SU-DHL-6 (cell line): ENCODE results near the gene DNAH17.

ENCODE experiments used
- H2AFZ ChIP-seq: fragments of 200-600 bp; sonication (generic); 2 replicates; pipeline ENCODE4 v1.6.1; 2014; ENCODE audit warnings: low read depth, mild to moderate bottlenecking, moderate library complexity, mixed read lengths, antibody characterized with exemption, low read length; ENCODE audit not compliant: severe bottlenecking
- H3F3A ChIP-seq: fragments of 200-600 bp; shearing (Covaris generic); 2 replicates; pipeline ENCODE4 v1.6.0; 2016; ENCODE audit warnings: antibody characterized with exemption, mild to moderate bottlenecking; ENCODE audit not compliant: insufficient read depth
- H3K27ac ChIP-seq: fragments of 200-600 bp; sonication (generic); 2 replicates; pipeline ENCODE4 v1.5.1; 2016; ENCODE audit warnings: low read depth, mild to moderate bottlenecking, low read length, moderate library complexity, mixed read lengths
- H3K27me3 ChIP-seq: fragments of 200-600 bp; sonication (generic), shearing (Covaris generic); 2 replicates; pipeline ENCODE4 v1.6.0; 2014; ENCODE audit warnings: mild to moderate bottlenecking, low read length
- H3K36me3 ChIP-seq: fragments of 200-600 bp; sonication (generic); 2 replicates; pipeline ENCODE4 v1.6.1; 2014; ENCODE audit warnings: mild to moderate bottlenecking, low read length, mixed read lengths
- H3K4me2 ChIP-seq: fragments of 300-600, 200-600 bp; shearing (Covaris generic), sonication (generic); 2 replicates; pipeline ENCODE4 v1.6.0; 2014; ENCODE audit warnings: low read length, low read depth, mild to moderate bottlenecking; ENCODE audit not compliant: poor library complexity, severe bottlenecking
- H3K4me3 ChIP-seq: fragments of 200-600 bp; sonication (generic); 2 replicates; pipeline ENCODE4 v1.5.1; 2014; ENCODE audit warnings: antibody characterized with exemption, low read length, mild to moderate bottlenecking, mixed read lengths; ENCODE audit not compliant: insufficient read depth, poor library complexity, severe bottlenecking
- H3K79me2 ChIP-seq: fragments of 200-600 bp; sonication (generic); 2 replicates; pipeline ENCODE4 v1.6.1; 2014; ENCODE audit warnings: mild to moderate bottlenecking, low read length, moderate library complexity; ENCODE audit not compliant: insufficient read depth
- H3K9ac ChIP-seq: fragments of 200-600 bp; sonication (generic); 2 replicates; pipeline ENCODE4 v1.7.0; 2014; ENCODE audit warnings: mild to moderate bottlenecking, low read length
- H3K9me2 ChIP-seq: fragments of 200-600 bp; sonication (generic); replicated peaks from 2 replicates; pipeline ENCODE4 v1.6.1; 2014; ENCODE audit warnings: low read length; ENCODE audit not compliant: insufficient read depth
- H3K9me3 ChIP-seq: fragments of 200-600 bp; sonication (generic); 2 replicates; pipeline ENCODE4 v1.6.1; 2014; ENCODE audit warnings: low read length, mixed read lengths; ENCODE audit not compliant: insufficient read depth
- H4K20me1 ChIP-seq: fragments of 200-600 bp; sonication (generic); 2 replicates; pipeline ENCODE4 v1.6.1; 2014; ENCODE audit warnings: low read depth, mild to moderate bottlenecking, antibody characterized with exemption, low read length, moderate library complexity, mixed read lengths
- CTCF ChIP-seq: fragments of 200-600 bp; sonication (generic); IDR thresholded peaks from one replicate; pipeline ENCODE4 v1.5.1; 2017; ENCODE audit warnings: antibody characterized with exemption, mild to moderate bottlenecking, low read length, moderate library complexity; ENCODE audit not compliant: insufficient read depth, poor library complexity, severe bottlenecking
- EZH2phosphoT487 ChIP-seq: fragments of 200-600 bp; sonication (generic), shearing (Covaris generic); conservative IDR thresholded peaks from 2 replicates; pipeline ENCODE4 v1.6.1; 2018; ENCODE audit warnings: mild to moderate bottlenecking, antibody characterized with exemption, low read length, moderate library complexity, mixed read lengths

Gene DNAH17

DNA sequence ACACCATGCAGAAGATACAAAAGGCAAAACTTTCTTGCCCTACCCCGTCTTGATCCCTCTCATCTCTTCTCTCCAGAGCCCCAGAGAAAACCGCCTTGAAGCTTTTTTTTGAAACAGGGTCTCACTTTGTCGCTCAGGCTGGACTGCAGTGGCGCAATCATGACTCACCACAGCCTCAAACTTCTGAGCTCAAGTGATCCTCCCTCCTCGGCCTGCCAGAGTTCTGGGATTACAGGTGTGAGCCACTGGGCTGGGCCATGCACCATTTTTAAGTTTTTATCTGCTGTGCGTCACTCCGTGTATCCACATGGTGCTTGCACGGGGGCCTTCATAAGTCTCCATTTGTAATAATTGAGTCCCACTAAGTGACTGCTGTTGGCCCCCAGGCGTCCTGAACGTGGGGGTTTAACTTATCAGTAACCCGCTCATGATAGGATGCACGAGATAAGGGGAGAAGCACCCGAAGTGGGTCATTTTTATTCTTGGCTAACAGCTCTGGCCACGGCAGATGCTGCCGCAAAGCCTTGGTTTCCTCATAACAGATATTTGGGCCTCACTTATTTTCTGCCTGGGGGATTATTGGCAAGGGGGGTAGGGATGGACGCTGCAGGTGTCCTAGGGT is 8.6 kb downstream of the DNAH17 start:
- Histone ChIP-seq H3K9ac (no peak overlapping the region), H3K4me3 (no peak overlapping the region), H3K79me2 (no peaks in the 10 kb centered on the region), H3K36me3 (no peaks in the 10 kb centered on the region), H2AFZ (no peak overlapping the region), H4K20me1 (no peaks in the 10 kb centered on the region), H3K4me2 (no peak overlapping the region), H3K27ac (no peak overlapping the region), H3K27me3 (no peaks in the 10 kb centered on the region), H3F3A (peaks cover 7% of the 10 kb centered on the region; the same call in 1 of the 2 replicates), H3K9me3 (no peaks in the 10 kb centered on the region), H3K9me2 (no peaks in the 10 kb centered on the region)
- no peak for TF ChIP-seq EZH2phosphoT487
- no peak for TF ChIP-seq CTCF

- H3K79me2 ChIP-seq: no peaks in the 10 kb centered on the region
- H3K27me3 ChIP-seq: no peaks in the 10 kb centered on the region
- no peaks in the 10 kb centered on the region for H3K36me3 ChIP-seq
- no peak overlapping the region for H3K9ac ChIP-seq
- H4K20me1 ChIP-seq: no peaks in the 10 kb centered on the region
- H3K27ac ChIP-seq: no peak overlapping the region
- H3K9me3 ChIP-seq: no peaks in the 10 kb centered on the region
- no peak overlapping the region for H3K4me2 ChIP-seq
- peaks cover 5% of the 10 kb centered on the region; the same call in 1 of the 2 replicates for H3F3A ChIP-seq
- H3K4me3 ChIP-seq: no peak overlapping the region
- H2AFZ ChIP-seq: no peak overlapping the region
- TF ChIP-seq EZH2phosphoT487: no peak
- no peak for TF ChIP-seq CTCF
- no peaks in the 10 kb centered on the region for H3K9me2 ChIP-seq
Observed at GRCh38 chr17:78567991-78568390, 9.2 kb downstream of the DNAH17 start.

- H2AFZ ChIP-seq: no peak overlapping the region
- H3K27me3 ChIP-seq: no peaks in the 10 kb centered on the region
- H4K20me1 ChIP-seq: no peaks in the 10 kb centered on the region
- H3K36me3 ChIP-seq: no peaks in the 10 kb centered on the region
- TF ChIP-seq CTCF (no peak), EZH2phosphoT487 (no peak)
- no peaks in the 10 kb centered on the region for H3K9me2 ChIP-seq
- no peaks in the 10 kb centered on the region for H3K79me2 ChIP-seq
- no peak overlapping the region for H3K27ac ChIP-seq
- peaks cover 3% of the 10 kb centered on the region; the same call in 1 of the 2 replicates for H3F3A ChIP-seq
- H3K9ac ChIP-seq: no peak overlapping the region
- no peaks in the 10 kb centered on the region for H3K9me3 ChIP-seq
- no peak overlapping the region for H3K4me3 ChIP-seq
- no peak overlapping the region for H3K4me2 ChIP-seq
Observed at GRCh38 chr17:78566947-78567346, 10.2 kb downstream of the DNAH17 start.
